ENCODE results near the gene CRACDL. TPM values are rescaled to one million over a fixed set of nuclear protein-coding genes. Genes with fewer than 3 reads are reported as not detected.

Gene CRACDL
- total RNA-seq, 4 donors from 2014 or later = 0.94 to 5.8 (median 1.8) TPM

DNA sequence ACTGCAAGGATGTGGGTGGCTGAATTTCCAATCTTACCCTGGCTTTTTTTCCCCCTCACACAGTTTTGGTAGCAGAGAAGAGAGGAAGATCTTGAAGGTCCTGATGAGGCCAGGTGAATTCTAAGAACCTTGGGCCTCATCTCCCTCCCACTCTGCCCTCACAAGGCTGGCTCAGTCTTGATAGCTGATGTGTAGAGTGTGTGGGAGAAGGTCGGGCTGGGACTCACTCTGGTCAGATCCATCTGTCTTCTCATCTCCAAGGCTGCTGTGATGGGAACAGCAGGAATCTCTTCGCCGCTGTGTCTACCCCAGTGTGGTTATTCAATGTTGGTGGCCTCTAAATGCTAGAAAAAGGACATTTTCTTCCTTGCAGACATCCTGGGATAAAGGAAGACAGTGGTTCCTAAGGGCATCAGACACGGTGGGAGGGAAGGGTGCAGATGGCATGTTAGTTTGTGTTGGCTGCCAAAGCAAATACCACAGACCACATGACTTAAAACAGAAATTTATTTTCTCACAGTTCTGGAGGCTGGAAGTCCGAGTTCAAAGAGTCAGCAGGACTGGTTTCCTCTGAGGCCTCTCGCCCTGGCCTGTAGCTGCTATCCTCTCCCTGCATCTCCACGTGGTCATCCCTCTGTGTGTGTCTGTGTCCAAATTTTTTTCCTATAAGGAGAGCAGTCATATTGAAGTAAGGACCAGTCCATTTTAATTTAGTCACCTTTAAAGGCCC is 167.5 kb downstream of the CRACDL start:
- TF ChIP-seq, protein P1, sequence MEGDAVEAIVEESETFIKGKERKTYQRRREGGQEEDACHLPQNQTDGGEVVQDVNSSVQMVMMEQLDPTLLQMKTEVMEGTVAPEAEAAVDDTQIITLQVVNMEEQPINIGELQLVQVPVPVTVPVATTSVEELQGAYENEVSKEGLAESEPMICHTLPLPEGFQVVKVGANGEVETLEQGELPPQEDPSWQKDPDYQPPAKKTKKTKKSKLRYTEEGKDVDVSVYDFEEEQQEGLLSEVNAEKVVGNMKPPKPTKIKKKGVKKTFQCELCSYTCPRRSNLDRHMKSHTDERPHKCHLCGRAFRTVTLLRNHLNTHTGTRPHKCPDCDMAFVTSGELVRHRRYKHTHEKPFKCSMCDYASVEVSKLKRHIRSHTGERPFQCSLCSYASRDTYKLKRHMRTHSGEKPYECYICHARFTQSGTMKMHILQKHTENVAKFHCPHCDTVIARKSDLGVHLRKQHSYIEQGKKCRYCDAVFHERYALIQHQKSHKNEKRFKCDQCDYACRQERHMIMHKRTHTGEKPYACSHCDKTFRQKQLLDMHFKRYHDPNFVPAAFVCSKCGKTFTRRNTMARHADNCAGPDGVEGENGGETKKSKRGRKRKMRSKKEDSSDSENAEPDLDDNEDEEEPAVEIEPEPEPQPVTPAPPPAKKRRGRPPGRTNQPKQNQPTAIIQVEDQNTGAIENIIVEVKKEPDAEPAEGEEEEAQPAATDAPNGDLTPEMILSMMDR (IDR thresholded peaks at IDR 0.05) = no peak
- no peak for TF ChIP-seq POLR2A (IDR thresholded peaks at IDR 0.05)
- no peak for TF ChIP-seq POLR2AphosphoS5 (IDR thresholded peaks at IDR 0.05)
- no peak for TF ChIP-seq EP300 (IDR thresholded peaks at IDR 0.05)
- no peak for ATAC-seq

DNA sequence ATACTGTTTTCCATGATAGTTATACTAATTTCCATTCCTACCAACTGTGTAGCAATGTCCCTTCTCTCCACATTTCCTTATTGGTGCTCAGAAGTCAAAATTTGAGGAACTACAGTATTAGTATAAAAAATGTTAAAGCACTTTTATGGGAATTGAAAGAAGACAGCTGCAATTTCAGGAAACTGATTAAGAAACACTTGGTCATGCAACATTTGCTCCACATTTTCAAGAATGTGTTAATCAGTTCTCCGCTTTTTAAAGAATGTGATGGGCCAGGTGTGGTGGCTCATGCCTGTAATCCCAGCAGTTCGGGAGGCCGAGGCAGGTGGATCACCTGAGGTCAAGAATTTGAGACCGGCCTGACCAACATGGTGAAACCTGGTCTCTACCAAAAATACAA is 171.5 kb downstream of the CRACDL start:
- TF ChIP-seq POLR2AphosphoS5 (IDR thresholded peaks at IDR 0.05) (no peak), POLR2A (IDR thresholded peaks at IDR 0.05) (no peak), EP300 (IDR thresholded peaks at IDR 0.05) (no peak)
- TF ChIP-seq, protein P1 (IDR thresholded peaks at IDR 0.05) = no peak
- Histone ChIP-seq H3K36me3 (no peaks in the 10 kb centered on the region), H3K4me1 (peaks cover 0 to 8% (median 0%) of the 10 kb centered on the region in 3 donors), H3K27ac (no peak overlapping the region), H3K27me3 (no peaks in the 10 kb centered on the region), H3K4me3 (no peak overlapping the region), H3K9me3 (no peaks in the 10 kb centered on the region)
- no peak for ATAC-seq
- 66 to 80% methylated on average over 2 to 4 of the region's 4 CpGs for WGBS, 2 donors (ENCODE audit: low coverage in 1 of 2)

More for the DNA sequence above, 167.5 kb downstream of the CRACDL start:
- Histone ChIP-seq H3K27me3 (peaks cover 3% of the 10 kb centered on the region), H3K36me3 (no peaks in the 10 kb centered on the region), H3K4me3 (no peak overlapping the region), H3K9me3 (no peaks in the 10 kb centered on the region), H3K27ac (no peak overlapping the region), H3K4me1 (no peaks in the 10 kb centered on the region)
- 43 to 72% methylated on average over 5 to 7 of the region's 7 CpGs for WGBS, 2 donors (ENCODE audit: low coverage in 1 of 2)

DNA sequence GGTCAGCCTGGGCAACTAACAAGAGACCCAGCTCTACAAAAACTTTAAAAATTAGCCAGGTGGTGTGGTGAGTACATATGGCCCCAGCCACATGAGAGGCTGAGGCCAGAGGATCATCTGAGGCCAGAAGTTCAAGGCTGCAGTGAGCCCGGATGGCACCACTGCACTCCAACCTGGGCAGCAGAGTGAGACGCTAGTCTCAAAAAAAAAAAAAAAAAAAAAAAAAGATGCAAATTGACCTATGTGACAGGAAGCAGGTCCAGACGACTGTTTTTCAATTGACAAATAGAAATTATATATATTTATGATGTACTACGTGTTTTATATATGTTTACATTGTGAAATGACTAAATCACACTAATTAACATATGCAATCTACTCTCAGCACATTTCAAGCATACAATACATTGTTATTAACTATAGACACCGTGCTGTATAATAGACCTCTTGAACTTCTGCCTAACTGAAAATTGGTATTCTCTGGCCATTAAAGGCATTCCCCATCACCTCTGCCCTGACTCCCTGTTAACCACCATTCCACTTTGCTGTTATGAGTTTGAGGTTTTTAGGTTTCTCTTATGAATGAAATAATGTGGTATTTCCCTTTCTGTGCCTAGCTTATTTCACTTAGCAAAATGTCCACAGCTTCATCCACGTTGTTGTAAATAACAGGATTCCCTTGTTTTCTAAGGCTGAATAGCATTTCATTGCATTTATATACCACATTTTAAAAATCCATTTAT is 172.6 kb downstream of the CRACDL start:
- no peaks in the 10 kb centered on the region for H3K9me3 ChIP-seq
- H3K4me1 ChIP-seq = peaks cover 0 to 14% (median 0%) of the 10 kb centered on the region in 3 donors
- WGBS, 2 donors (ENCODE audit: low coverage in 1 of 2) = 76 to 79% methylated on average over 6 of the region's 6 CpGs
- no peak overlapping the region for H3K27ac ChIP-seq
- TF ChIP-seq POLR2AphosphoS5 (IDR thresholded peaks at IDR 0.05) (no peak), EP300 (IDR thresholded peaks at IDR 0.05) (no peak)
- H3K27me3 ChIP-seq = no peaks in the 10 kb centered on the region
- no peaks in the 10 kb centered on the region for H3K36me3 ChIP-seq
- no peak for ATAC-seq
- no peak overlapping the region for H3K4me3 ChIP-seq

DNA sequence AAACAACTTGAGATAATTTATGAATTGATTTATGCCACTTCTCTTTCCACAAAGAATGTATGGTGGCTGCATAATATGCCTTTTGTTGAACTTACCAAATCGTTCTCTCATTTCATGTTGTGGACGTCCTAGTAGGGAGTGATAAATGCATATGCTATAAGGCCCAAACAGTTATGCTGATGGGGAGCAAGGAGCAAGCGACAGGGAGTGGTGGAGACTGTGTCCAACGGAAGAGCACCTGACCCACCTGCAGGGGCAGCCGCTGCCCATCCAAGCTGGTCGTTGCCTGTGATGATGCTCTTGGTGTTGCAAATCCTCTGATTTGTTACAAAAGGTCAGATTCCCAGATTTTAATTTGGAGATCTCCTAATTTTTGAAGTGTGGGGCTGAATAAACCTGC is 174.1 kb downstream of the CRACDL start:
- H3K4me1 ChIP-seq = peaks cover 0 to 25% (median 0%) of the 10 kb centered on the region in 3 donors
- no peaks in the 10 kb centered on the region for H3K27me3 ChIP-seq
- H3K4me3 ChIP-seq = no peak overlapping the region
- H3K36me3 ChIP-seq = no peaks in the 10 kb centered on the region
- no peak for TF ChIP-seq POLR2A (IDR thresholded peaks at IDR 0.05)
- WGBS, 2 donors (ENCODE audit: low coverage in 1 of 2) = 77 to 80% methylated on average over 5 to 6 of the region's 6 CpGs
- H3K27ac ChIP-seq = no peak overlapping the region
- H3K9me3 ChIP-seq = no peaks in the 10 kb centered on the region
- ATAC-seq = no peak

DNA sequence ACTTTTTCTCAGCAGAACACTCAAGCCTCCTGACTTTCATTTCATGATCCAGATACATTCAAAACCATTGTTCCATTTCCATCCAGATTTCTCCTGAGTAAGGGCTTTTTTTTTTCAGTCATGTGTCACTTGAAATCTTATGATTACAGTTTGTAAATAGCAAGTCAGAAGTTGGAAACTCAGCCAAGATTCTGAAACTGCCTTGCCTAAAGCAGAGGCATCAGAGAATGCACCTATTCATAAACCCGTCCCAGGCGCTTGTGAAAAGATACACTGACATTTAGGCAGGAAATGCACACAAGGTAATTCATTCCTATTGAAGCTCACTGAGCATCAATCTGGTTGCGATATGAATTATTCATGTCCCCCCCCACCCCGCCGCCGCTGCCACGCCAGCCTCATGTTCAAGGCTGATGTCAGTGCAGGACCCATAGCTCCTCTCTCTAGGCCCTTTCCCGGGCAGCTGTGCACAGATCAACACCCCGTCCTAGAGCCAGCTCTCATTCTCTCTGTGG is 174.7 kb downstream of the CRACDL start:
- H3K9me3 ChIP-seq = no peaks in the 10 kb centered on the region
- TF ChIP-seq, protein P1 (IDR thresholded peaks at IDR 0.05) = no peak
- TF ChIP-seq POLR2A (IDR thresholded peaks at IDR 0.05) (no peak), POLR2AphosphoS5 (IDR thresholded peaks at IDR 0.05) (no peak), EP300 (IDR thresholded peaks at IDR 0.05) (no peak)
- H3K27ac ChIP-seq = no peak overlapping the region
- WGBS, 2 donors (ENCODE audit: low coverage in 1 of 2) = 42 to 60% methylated on average over 1 to 8 of the region's 9 CpGs
- ATAC-seq = no peak
- no peak overlapping the region for H3K4me3 ChIP-seq
- no peaks in the 10 kb centered on the region for H3K27me3 ChIP-seq
- peaks cover 0 to 25% (median 0%) of the 10 kb centered on the region in 3 donors for H3K4me1 ChIP-seq
- H3K36me3 ChIP-seq = no peaks in the 10 kb centered on the region

Data from gastroesophageal sphincter (tissue), 4 donors.